ENCODE measurements around the gene C12orf56. TPM values are rescaled to one million over a fixed set of nuclear protein-coding genes. Genes with fewer than 3 reads are reported as not detected.
"Not testable (repeated sequence)": the region's sequence is repeated elsewhere in the genome, so short reads cannot be mapped to it uniquely, and the experiment has no call there.

Gene C12orf56
- polyA plus RNA-seq, 2 donors, result 2.9 to 8.0 TPM

DNA sequence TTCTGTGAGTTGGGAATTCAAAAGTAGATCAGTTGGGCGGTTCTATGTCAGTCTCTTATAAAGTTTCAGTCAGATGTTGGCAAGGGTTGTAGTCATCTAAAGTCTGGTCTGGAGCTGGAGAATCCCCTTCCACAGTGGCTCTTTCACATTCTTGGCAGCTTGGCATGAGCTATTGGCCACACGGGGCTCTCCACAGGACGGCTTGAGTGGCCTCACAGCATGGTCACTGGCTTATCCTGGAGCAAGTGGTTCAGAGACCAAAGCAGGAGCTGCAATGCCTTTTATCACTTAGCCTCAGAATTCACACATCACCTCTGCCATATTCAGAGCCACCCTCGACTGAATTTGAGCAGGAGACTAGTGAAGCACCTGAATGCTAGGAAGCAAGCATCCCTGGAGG is 161.3 kb downstream of the C12orf56 start:
- no peaks in the 10 kb centered on the region for H3K36me3 ChIP-seq (ENCODE audit: control insufficient read depth in 2 of 2, insufficient read depth in 2 of 2, low read length in 1 of 2)
- H3K4me1 ChIP-seq (ENCODE audit: control insufficient read depth in 2 of 2, insufficient read depth in 2 of 2, low read length in 1 of 2), result no peaks in the 10 kb centered on the region
- no peaks in the 10 kb centered on the region for H3K27me3 ChIP-seq (ENCODE audit: control insufficient read depth in 1 of 2, insufficient read depth in 2 of 2, low read length in 2 of 2)
- H3K4me3 ChIP-seq (ENCODE audit: low read depth in 1 of 2, low read length in 2 of 2), result no peak overlapping the region
- 63 to 66% methylated on average over 4 of the region's 4 CpGs for WGBS, 2 donors
- H3K27ac ChIP-seq (ENCODE audit: low read depth in 2 of 2, low read length in 1 of 2), result no peak overlapping the region
- no peaks in the 10 kb centered on the region for H3K9me3 ChIP-seq (ENCODE audit: control insufficient read depth in 2 of 2, insufficient read depth in 1 of 2, low read depth in 1 of 2, low read length in 1 of 2)

- H3K36me3 ChIP-seq (ENCODE audit: control insufficient read depth in 2 of 2, insufficient read depth in 2 of 2, low read length in 1 of 2), result no peaks in the 10 kb centered on the region
- H3K27me3 ChIP-seq (ENCODE audit: control insufficient read depth in 1 of 2, insufficient read depth in 2 of 2, low read length in 2 of 2), result no peaks in the 10 kb centered on the region
- 24 to 55% methylated on average over 2 of the region's 2 CpGs for WGBS, 2 donors
- no peak overlapping the region for H3K4me3 ChIP-seq (ENCODE audit: low read depth in 1 of 2, low read length in 2 of 2)
- H3K4me1 ChIP-seq (ENCODE audit: control insufficient read depth in 2 of 2, insufficient read depth in 2 of 2, low read length in 1 of 2), result no peaks in the 10 kb centered on the region
- H3K9me3 ChIP-seq (ENCODE audit: control insufficient read depth in 2 of 2, insufficient read depth in 1 of 2, low read depth in 1 of 2, low read length in 1 of 2), result no peaks in the 10 kb centered on the region
- H3K27ac ChIP-seq (ENCODE audit: low read depth in 2 of 2, low read length in 1 of 2), result no peak overlapping the region
Measured at GRCh38 chr12:64225626-64226025, 164.9 kb downstream of the C12orf56 start.

DNA sequence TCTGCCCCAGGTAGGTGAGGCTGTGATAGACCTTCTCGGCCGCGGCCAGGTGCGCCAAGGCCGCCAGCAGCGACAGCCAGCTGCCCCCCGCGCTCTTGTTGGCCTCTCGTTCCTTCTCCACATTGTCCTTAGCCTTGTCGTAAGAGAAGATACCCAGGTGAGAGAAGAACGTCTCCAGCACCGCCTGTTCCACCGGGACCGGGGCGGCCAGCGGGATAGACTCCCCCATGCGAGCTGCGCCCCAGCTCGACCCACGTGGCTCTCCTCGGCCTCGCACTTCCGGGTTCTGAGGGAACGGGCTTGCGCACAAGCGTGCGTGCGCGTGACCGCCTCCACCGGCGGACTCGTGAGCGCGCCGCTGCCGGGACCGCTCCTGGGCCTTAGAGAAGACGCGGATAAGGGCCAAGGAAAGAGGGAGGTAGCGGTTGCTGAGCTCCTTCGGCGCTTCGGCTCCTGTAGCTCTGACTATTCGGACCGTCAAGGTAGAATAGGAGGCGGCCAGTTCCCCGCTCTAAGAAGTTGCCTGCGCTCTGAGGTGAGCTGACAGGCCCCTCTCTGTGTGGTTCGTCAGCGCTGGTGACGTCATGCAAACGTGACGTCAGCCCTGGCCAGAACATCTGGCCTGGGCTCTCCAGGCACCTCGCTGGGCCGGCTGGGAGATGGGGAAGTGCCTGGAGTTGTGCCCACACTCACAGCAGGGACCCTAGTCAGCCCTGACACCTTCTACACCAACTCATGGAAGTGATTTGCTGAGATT is 168.4 kb downstream of the C12orf56 start, which contains the start of gene KICS2:
TSS of gene KICS2 (minus strand) at position 288 of the 757 bp plus-strand sequence. CDS start at position 229, 59 bp downstream.
- no peaks in the 10 kb centered on the region for H3K36me3 ChIP-seq (ENCODE audit: control insufficient read depth in 2 of 2, insufficient read depth in 2 of 2, low read length in 1 of 2)
- H3K9me3 ChIP-seq (ENCODE audit: control insufficient read depth in 2 of 2, insufficient read depth in 1 of 2, low read depth in 1 of 2, low read length in 1 of 2), result no peaks in the 10 kb centered on the region
- H3K27me3 ChIP-seq (ENCODE audit: control insufficient read depth in 1 of 2, insufficient read depth in 2 of 2, low read length in 2 of 2), result no peaks in the 10 kb centered on the region
- WGBS, 2 donors, result 0% methylated on average over 53 to 56 of the region's 56 CpGs
- peak within 1 kb of the TSS; percentile 86 to 88 for H3K4me3 ChIP-seq (ENCODE audit: low read depth in 1 of 2, low read length in 2 of 2)
- H3K27ac ChIP-seq (ENCODE audit: low read depth in 2 of 2, low read length in 1 of 2), result peak within 1 kb of the TSS; percentile 95 to 99
- H3K4me1 ChIP-seq (ENCODE audit: control insufficient read depth in 2 of 2, insufficient read depth in 2 of 2, low read length in 1 of 2), result no peaks in the 10 kb centered on the region

DNA sequence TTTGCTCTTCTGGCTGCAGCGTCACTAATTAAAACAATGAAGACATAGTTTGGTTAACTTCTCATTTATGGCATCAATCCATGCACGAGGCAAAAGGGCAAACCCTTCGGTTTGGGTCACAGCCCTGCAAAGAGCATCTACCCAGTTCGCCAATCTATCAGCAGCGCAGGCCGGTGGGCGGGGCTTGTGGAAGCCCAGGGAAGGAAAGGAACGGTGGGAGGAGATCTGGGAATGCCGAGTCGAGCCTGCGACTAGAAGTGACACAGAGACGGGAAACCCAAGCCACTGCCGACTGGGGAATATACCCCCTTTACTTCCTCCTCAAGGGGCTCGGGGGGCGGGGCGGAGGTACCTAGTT is 168.9 kb downstream of the C12orf56 start:
- H3K4me1 ChIP-seq (ENCODE audit: control insufficient read depth in 2 of 2, insufficient read depth in 2 of 2, low read length in 1 of 2), result no peaks in the 10 kb centered on the region
- 0 to 1% methylated on average over 16 of the region's 16 CpGs for WGBS, 2 donors
- peak overlapping the region; percentile 95 to 99 for H3K27ac ChIP-seq (ENCODE audit: low read depth in 2 of 2, low read length in 1 of 2)
- H3K36me3 ChIP-seq (ENCODE audit: control insufficient read depth in 2 of 2, insufficient read depth in 2 of 2, low read length in 1 of 2), result no peaks in the 10 kb centered on the region
- no peaks in the 10 kb centered on the region for H3K9me3 ChIP-seq (ENCODE audit: control insufficient read depth in 2 of 2, insufficient read depth in 1 of 2, low read depth in 1 of 2, low read length in 1 of 2)
- H3K27me3 ChIP-seq (ENCODE audit: control insufficient read depth in 1 of 2, insufficient read depth in 2 of 2, low read length in 2 of 2), result no peaks in the 10 kb centered on the region
- peak overlapping the region; percentile 86 to 88 for H3K4me3 ChIP-seq (ENCODE audit: low read depth in 1 of 2, low read length in 2 of 2)

DNA sequence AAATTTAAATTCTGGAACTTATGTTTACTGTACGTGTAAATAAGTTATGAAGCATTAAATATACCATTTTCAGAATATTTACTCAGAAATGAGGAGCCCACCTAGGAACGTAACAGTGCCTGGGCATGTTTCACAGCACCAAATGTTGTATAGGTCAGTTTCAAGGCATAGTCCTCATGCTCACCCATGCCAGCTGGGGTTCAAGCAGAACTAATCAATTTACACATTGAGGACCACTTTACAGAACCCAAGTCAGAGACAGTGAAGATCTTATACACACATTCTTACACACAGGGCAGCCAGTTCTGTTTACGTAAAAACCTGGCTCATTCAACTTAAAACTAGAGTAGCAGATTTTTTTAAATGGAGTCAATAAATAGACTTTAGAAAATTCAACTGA is 170.5 kb downstream of the C12orf56 start:
- H3K9me3 ChIP-seq (ENCODE audit: control insufficient read depth in 2 of 2, insufficient read depth in 1 of 2, low read depth in 1 of 2, low read length in 1 of 2), result no peaks in the 10 kb centered on the region
- H3K4me1 ChIP-seq (ENCODE audit: control insufficient read depth in 2 of 2, insufficient read depth in 2 of 2, low read length in 1 of 2), result no peaks in the 10 kb centered on the region
- peaks cover 2 to 4% of the 10 kb centered on the region in 2 donors for H3K36me3 ChIP-seq (ENCODE audit: control insufficient read depth in 2 of 2, insufficient read depth in 2 of 2, low read length in 1 of 2)
- no peak overlapping the region for H3K27ac ChIP-seq (ENCODE audit: low read depth in 2 of 2, low read length in 1 of 2)
- WGBS, 2 donors, result 93 to 97% methylated on average over 3 of the region's 3 CpGs
- H3K27me3 ChIP-seq (ENCODE audit: control insufficient read depth in 1 of 2, insufficient read depth in 2 of 2, low read length in 2 of 2), result no peaks in the 10 kb centered on the region
- H3K4me3 ChIP-seq (ENCODE audit: low read depth in 1 of 2, low read length in 2 of 2), result no peak overlapping the region

- H3K9me3 ChIP-seq (ENCODE audit: control insufficient read depth in 2 of 2, insufficient read depth in 1 of 2, low read depth in 1 of 2, low read length in 1 of 2), result no peaks in the 10 kb centered on the region
- H3K36me3 ChIP-seq (ENCODE audit: control insufficient read depth in 2 of 2, insufficient read depth in 2 of 2, low read length in 1 of 2), result peaks cover 2 to 4% of the 10 kb centered on the region in 2 donors
- 51 to 60% methylated on average over 2 of the region's 2 CpGs for WGBS, 2 donors
- H3K4me3 ChIP-seq (ENCODE audit: low read depth in 1 of 2, low read length in 2 of 2), result no peak overlapping the region
- H3K27me3 ChIP-seq (ENCODE audit: control insufficient read depth in 1 of 2, insufficient read depth in 2 of 2, low read length in 2 of 2), result no peaks in the 10 kb centered on the region
- H3K4me1 ChIP-seq (ENCODE audit: control insufficient read depth in 2 of 2, insufficient read depth in 2 of 2, low read length in 1 of 2), result no peaks in the 10 kb centered on the region
- H3K27ac ChIP-seq (ENCODE audit: low read depth in 2 of 2, low read length in 1 of 2), result no peak overlapping the region
Measured at GRCh38 chr12:64219145-64219544, 171.4 kb downstream of the C12orf56 start.

- Histone ChIP-seq H3K4me3 (ENCODE audit: low read depth in 1 of 2, low read length in 2 of 2) (no peak overlapping the region), H3K4me1 (ENCODE audit: control insufficient read depth in 2 of 2, insufficient read depth in 2 of 2, low read length in 1 of 2) (no peaks in the 10 kb centered on the region), H3K27me3 (ENCODE audit: control insufficient read depth in 1 of 2, insufficient read depth in 2 of 2, low read length in 2 of 2) (no peaks in the 10 kb centered on the region), H3K36me3 (ENCODE audit: control insufficient read depth in 2 of 2, insufficient read depth in 2 of 2, low read length in 1 of 2) (peaks cover 2 to 6% of the 10 kb centered on the region in 2 donors), H3K27ac (ENCODE audit: low read depth in 2 of 2, low read length in 1 of 2) (no peak overlapping the region), H3K9me3 (ENCODE audit: control insufficient read depth in 2 of 2, insufficient read depth in 1 of 2, low read depth in 1 of 2, low read length in 1 of 2) (no peaks in the 10 kb centered on the region)
- WGBS, 2 donors, result 62 to 81% methylated on average over 5 of the region's 5 CpGs
Measured at GRCh38 chr12:64218597-64218996, 172.0 kb downstream of the C12orf56 start.

- 95 to 97% methylated on average over 7 of the region's 7 CpGs for WGBS, 2 donors
- H3K36me3 ChIP-seq (ENCODE audit: control insufficient read depth in 2 of 2, insufficient read depth in 2 of 2, low read length in 1 of 2); H3K4me1 ChIP-seq (ENCODE audit: control insufficient read depth in 2 of 2, insufficient read depth in 2 of 2, low read length in 1 of 2); H3K27ac ChIP-seq (ENCODE audit: low read depth in 2 of 2, low read length in 1 of 2); H3K9me3 ChIP-seq (ENCODE audit: control insufficient read depth in 2 of 2, insufficient read depth in 1 of 2, low read depth in 1 of 2, low read length in 1 of 2); H3K4me3 ChIP-seq (ENCODE audit: low read depth in 1 of 2, low read length in 2 of 2); H3K27me3 ChIP-seq (ENCODE audit: control insufficient read depth in 1 of 2, insufficient read depth in 2 of 2, low read length in 2 of 2): not testable (repeated sequence)
Measured at GRCh38 chr12:64217643-64218042, 172.9 kb downstream of the C12orf56 start.

DNA sequence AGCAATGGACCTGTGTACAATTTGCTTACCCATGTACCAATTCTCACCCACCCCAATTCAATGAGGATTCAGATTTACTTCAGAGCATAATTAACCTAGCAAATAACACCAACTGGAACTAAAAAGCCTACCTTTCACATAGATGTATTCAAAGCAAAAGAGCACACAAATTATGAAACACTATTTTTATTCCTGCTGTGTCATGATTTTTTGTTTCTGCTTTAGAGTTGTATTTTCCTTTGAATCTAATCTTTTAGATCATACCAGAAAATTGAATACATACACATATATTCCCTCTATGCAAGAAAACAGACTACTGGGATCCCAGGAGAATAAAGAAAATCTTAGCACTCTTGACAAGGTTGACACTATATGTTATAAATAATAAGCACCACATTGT is 174.3 kb downstream of the C12orf56 start:
- H3K27me3 ChIP-seq (ENCODE audit: control insufficient read depth in 1 of 2, insufficient read depth in 2 of 2, low read length in 2 of 2), result no peaks in the 10 kb centered on the region
- peaks cover 2 to 6% of the 10 kb centered on the region in 2 donors for H3K36me3 ChIP-seq (ENCODE audit: control insufficient read depth in 2 of 2, insufficient read depth in 2 of 2, low read length in 1 of 2)
- H3K4me1 ChIP-seq (ENCODE audit: control insufficient read depth in 2 of 2, insufficient read depth in 2 of 2, low read length in 1 of 2), result no peaks in the 10 kb centered on the region
- H3K9me3 ChIP-seq (ENCODE audit: control insufficient read depth in 2 of 2, insufficient read depth in 1 of 2, low read depth in 1 of 2, low read length in 1 of 2), result no peaks in the 10 kb centered on the region
- H3K4me3 ChIP-seq (ENCODE audit: low read depth in 1 of 2, low read length in 2 of 2), result no peak overlapping the region
- no peak overlapping the region for H3K27ac ChIP-seq (ENCODE audit: low read depth in 2 of 2, low read length in 1 of 2)
